ENCODE data around the gene RNASEL. TPM values are rescaled to one million over a fixed set of nuclear protein-coding genes. Genes with fewer than 3 reads are reported as not detected.

RNASEL gene
- total RNA-seq, 1 donor from 2014 or later, result 4.2 TPM

DNA sequence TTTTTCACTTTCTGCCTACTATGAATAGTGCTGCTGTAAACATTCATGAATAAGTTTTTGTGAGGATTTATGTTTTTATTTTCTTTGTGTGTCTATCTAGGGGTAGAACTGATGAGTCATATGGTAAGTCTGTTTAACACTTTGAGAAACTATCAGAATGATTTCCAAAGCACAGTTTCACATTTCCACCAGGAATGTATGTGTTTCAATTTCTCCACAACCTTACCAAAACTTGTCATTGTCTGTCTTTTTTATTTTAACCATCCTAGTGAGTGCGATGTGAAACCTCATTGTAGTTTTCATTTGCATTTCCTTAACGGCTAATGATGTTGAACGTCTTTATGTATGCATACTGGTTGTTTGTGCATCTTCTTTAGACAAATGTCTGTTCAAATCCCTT, 23.5 kb downstream of the RNASEL start:
- no peak for DNase-seq (ENCODE audit: low spot score, unreplicated experiment)
- Mint-ChIP-seq H3K27ac (no peak overlapping the region), H3K9me3 (ENCODE audit: low read depth) (peaks cover 3% of the 10 kb centered on the region), H3K4me1 (ENCODE audit: low read depth) (no peaks in the 10 kb centered on the region), H3K4me3 (ENCODE audit: low read depth) (no peak overlapping the region), H3K27me3 (peaks cover 3% of the 10 kb centered on the region), H3K36me3 (ENCODE audit: insufficient read depth) (no peaks in the 10 kb centered on the region)
- TF ChIP-seq, protein P1, sequence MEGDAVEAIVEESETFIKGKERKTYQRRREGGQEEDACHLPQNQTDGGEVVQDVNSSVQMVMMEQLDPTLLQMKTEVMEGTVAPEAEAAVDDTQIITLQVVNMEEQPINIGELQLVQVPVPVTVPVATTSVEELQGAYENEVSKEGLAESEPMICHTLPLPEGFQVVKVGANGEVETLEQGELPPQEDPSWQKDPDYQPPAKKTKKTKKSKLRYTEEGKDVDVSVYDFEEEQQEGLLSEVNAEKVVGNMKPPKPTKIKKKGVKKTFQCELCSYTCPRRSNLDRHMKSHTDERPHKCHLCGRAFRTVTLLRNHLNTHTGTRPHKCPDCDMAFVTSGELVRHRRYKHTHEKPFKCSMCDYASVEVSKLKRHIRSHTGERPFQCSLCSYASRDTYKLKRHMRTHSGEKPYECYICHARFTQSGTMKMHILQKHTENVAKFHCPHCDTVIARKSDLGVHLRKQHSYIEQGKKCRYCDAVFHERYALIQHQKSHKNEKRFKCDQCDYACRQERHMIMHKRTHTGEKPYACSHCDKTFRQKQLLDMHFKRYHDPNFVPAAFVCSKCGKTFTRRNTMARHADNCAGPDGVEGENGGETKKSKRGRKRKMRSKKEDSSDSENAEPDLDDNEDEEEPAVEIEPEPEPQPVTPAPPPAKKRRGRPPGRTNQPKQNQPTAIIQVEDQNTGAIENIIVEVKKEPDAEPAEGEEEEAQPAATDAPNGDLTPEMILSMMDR (IDR thresholded peaks at IDR 0.05; ENCODE audit: unreplicated experiment), result no peak

DNA sequence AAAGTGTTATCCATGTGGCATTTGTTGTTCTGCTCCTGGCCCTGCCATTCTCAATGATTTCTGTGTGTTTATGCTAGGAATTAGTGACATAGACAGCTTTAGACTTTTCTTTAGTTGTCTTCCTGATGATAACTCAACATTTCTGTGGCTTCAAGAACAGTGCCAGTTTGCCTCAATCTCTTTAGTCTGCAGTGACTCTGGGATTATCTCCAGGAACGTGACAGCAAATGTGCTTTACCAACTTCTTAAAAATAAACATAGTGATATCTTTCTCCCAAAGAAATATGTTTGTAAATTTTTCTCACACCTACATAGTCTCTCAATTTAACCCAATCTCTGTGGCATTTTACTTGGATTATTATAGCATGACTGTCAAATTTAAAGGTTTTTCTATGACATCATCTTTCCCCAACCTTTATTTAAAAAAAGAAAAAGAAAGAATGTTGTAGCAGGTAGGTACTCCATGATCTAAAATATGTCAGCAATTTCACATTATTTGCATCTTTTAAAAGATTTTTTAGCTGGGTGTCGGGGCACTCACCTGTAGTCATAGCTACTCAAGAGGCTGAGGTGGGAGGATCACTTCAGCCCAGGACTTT, 24.6 kb downstream of the RNASEL start:
- Mint-ChIP-seq H3K4me1 (ENCODE audit: low read depth) (no peaks in the 10 kb centered on the region), H3K4me3 (ENCODE audit: low read depth) (no peak overlapping the region), H3K36me3 (ENCODE audit: insufficient read depth) (no peaks in the 10 kb centered on the region), H3K27ac (no peak overlapping the region), H3K27me3 (peaks cover 6% of the 10 kb centered on the region), H3K9me3 (ENCODE audit: low read depth) (peaks cover 3% of the 10 kb centered on the region)
- no peak for DNase-seq (ENCODE audit: low spot score, unreplicated experiment)
- TF ChIP-seq, protein P1 (IDR thresholded peaks at IDR 0.05; ENCODE audit: unreplicated experiment), result no peak

DNA sequence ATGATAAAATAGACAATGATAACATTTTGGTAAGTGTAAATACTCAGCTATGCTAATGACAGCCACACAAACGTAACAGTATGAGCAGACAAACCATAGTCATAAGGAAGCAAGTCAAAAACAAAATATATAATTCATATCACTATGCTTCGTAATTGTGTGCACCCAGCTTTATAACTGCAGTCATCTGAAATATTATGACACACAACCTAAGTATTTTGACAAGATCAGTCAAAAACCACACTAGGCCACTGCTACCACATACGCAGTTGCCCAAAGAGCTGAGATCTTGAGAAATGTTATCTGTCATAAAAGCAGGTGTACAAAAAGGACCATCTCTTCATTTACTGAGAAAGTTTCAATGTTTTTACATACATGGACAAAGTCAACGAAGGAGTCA, 26.0 kb downstream of the RNASEL start:
- H3K27ac Mint-ChIP-seq, result no peak overlapping the region
- TF ChIP-seq, protein P1 (IDR thresholded peaks at IDR 0.05; ENCODE audit: unreplicated experiment), result no peak
- H3K4me3 Mint-ChIP-seq (ENCODE audit: low read depth), result no peak overlapping the region
- no peaks in the 10 kb centered on the region for H3K4me1 Mint-ChIP-seq (ENCODE audit: low read depth)
- peaks cover 8% of the 10 kb centered on the region for H3K27me3 Mint-ChIP-seq
- DNase-seq (ENCODE audit: low spot score, unreplicated experiment), result no peak
- H3K9me3 Mint-ChIP-seq (ENCODE audit: low read depth), result peaks cover 3% of the 10 kb centered on the region
- H3K36me3 Mint-ChIP-seq (ENCODE audit: insufficient read depth), result no peaks in the 10 kb centered on the region

DNA sequence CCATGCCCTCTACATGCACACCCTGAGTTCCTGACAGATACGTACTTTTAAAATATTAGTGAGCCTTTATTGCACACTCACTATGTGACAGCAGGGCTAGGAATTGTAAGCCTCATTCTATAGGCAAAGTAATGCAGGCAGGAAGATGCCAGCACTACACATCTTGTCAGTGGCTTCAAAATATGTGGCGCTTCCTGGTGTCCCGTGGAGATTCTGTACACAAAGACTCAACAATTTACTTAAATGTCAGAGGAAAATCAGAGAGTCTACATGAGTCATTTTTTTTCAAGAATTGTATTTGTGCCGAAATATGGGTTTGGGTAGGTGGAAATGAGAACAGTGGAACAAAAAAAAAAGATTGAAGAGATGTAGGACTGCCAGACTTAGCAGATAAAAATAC, 27.6 kb downstream of the RNASEL start:
- peaks cover 8% of the 10 kb centered on the region for H3K27me3 Mint-ChIP-seq
- H3K36me3 Mint-ChIP-seq (ENCODE audit: insufficient read depth), result no peaks in the 10 kb centered on the region
- H3K27ac Mint-ChIP-seq, result no peak overlapping the region
- H3K4me1 Mint-ChIP-seq (ENCODE audit: low read depth), result no peaks in the 10 kb centered on the region
- DNase-seq (ENCODE audit: low spot score, unreplicated experiment), result no peak
- H3K4me3 Mint-ChIP-seq (ENCODE audit: low read depth), result no peak overlapping the region
- TF ChIP-seq, protein P1 (IDR thresholded peaks at IDR 0.05; ENCODE audit: unreplicated experiment), result no peak
- H3K9me3 Mint-ChIP-seq (ENCODE audit: low read depth), result peaks cover 3% of the 10 kb centered on the region

DNA sequence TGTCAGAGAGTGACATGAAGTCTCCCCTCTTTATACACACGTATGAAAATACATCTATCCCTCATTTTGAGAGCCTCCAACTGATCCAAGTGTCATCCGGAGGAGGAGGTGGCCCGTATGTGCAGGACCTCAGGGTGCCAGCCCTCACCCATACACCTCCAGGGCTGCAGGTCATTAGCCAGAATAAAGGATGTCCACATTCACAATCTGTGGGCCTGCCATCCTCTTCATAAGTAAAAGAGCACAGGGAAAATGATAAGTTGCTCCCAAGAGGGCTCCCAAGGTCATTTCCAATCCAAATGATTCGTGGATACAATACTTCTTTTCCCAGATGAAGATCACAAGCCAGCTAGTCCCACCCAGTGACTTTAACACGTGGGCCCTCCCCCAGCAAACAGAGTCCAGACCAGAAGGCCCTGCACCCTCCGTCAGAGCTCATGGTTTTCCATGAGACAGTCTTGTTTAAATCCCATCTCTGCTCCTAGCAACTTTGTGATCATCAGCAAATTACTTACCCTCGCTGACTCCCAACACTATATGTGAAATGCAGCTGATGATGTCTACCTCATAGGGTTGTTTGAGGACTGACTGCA, 28.6 kb downstream of the RNASEL start:
- TF ChIP-seq, protein P1 (IDR thresholded peaks at IDR 0.05; ENCODE audit: unreplicated experiment), result no peak
- Mint-ChIP-seq H3K36me3 (ENCODE audit: insufficient read depth) (no peaks in the 10 kb centered on the region), H3K27me3 (peaks cover 8% of the 10 kb centered on the region), H3K4me3 (ENCODE audit: low read depth) (no peak overlapping the region), H3K4me1 (ENCODE audit: low read depth) (no peaks in the 10 kb centered on the region), H3K27ac (no peak overlapping the region), H3K9me3 (ENCODE audit: low read depth) (peaks cover 3% of the 10 kb centered on the region)
- no peak for DNase-seq (ENCODE audit: low spot score, unreplicated experiment)
